ENCODE measurements around the gene OPN3.

OPN3 gene

DNA sequence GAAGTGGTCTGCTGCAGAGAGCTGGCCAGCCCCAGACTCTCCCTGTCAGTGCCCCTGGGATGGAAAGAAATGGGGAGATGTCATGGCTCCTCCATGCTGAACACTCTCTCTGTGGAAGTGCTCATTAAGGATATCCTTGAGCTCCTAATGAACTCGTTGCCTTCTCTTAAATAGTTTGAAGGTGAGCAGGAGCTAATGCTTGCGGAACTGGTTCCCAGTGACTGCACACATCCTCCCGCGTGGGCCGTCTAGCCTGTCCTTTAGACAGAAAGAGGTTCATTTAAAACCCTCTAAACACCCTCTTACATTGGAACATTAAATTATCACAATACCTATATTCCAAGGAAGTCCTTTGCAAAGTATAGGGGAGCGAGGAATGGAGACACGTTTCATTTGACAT lies 6.0 kb upstream of the OPN3 start:
- DNase-seq: no peak

DNA sequence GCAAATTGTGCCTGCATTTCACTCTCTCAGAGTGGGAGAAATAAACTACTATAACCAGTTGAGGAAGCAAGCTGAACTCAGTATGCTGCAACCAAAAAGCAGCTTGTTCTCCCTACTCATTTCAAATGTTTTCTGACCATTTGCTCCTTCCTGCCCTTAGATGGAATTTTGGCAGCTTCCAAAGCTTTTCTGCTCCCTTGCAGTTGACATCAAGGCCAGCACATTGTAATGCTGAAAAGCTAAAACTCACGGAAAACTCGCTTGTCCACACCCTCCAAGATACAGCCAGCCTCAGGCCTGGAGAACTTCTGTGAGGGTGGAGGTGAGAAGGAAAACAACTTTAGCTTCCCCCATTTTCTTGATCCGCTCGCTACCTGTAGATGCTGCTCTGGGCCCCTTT lies 5.0 kb upstream of the OPN3 start:
- no peak for DNase-seq

DNA sequence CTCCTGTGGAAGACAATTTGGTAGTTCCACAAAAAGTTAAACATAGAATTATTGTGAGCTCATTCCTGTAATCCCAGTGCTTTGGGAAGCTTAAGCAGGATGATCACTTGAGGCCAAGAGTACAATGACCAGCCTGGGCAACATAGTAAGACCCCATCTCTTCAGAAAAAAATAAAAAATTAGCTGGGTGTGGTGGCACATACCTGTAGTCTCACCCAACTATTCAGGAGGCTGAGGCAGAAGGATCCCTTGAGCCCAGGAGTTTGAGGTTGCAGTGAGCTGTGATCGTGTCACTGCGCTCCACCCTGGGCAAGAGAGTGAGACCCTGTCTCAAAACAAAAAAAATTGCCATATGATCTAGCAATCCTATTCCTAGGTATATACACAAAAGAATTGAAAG lies 4.1 kb upstream of the OPN3 start:
- DNase-seq: no peak

DNA sequence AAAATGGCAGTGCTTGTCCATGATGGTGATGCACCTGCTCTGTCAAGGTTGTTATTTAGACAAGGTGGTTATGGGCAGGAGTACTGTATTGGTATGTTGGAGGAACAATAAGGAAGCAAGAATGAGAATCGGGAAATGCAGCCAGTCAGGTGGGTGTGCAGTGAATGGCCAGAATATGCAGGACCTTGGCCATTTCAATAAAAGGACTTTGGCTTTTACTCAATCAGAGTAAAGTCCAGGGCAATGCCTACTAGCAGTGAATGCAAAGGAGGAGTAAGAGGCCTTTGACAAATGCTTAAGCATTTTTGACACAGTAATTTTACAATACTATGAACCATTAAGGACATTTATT lies 2.4 kb upstream of the OPN3 start:
- no peak for DNase-seq

DNA sequence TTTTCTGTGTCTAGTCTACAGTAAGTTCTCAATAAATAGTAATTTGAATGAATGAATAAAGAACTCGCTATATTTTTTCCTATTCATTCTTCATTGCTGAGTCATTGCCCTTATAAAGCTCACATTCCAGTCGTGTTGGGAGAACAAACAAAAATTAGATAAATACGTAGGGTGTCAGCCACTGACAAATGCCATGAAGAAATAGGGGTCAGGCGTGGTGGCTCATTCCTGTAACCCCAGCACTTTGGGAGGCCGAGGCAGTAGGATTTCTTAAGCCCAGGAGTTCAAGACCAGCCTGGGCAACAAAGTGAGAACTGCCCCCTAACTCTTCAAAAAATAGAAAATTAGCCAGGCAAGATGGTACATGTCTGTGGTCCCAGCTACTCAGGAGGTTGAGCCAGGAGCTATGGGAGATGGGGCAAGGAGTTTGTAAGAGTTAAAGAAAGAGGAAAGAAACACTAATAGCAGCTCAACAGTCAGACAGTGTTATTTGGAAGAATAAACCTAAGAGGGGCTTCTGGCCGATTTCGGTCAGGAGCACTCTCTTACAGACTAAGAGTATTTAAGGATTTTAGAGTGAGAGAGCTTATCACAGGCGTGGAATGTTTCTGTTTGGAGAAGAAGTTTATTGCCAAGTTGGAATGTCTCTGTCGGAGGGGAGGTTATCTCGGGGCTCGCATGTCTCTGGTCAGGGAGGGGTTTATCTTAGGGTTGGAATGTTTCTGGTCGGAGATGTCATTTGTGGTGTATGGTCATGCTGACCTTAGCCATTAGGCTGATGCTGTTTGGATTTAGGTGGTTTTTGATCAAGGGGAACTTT lies 1.8 kb upstream of the OPN3 start:
- DNase-seq: no peak

DNA sequence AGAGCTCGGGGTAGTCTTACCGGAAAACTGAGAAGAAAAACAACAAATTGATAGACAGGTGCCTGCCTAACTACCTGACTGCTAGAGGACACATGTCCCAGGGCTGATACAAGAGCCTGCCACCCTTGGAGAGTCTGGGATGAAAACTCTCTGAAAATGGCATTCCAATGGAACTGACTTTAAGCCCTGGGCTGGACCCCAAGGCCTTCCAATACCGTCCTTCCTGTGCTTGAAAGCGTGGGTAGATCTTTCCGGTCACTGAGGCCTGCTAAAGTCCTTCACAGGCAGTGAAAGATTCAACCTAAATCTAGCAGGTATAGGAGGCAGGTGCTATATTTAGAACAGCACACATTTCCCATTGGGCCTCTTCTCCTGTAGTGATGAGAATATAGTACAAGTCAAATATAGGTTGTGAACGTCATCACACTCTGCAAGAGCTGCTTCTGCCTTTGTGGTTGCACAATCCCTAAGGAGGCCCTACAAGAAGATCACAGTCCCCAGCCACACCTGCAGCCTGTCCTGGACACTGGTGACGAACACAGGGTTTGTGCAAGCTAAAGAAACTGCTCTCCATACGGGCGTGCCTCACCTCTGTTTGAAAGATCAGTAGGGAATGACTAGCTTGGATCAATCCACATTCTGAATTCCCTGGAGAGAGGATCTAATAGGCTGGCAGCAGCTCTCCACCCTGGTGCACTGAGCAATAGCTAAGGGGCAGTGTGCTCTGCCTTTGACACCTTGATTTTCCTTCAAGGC lies 876 bp upstream of the OPN3 start:
- peak in 1 of 56 donors; percentile 6 for DNase-seq

DNA sequence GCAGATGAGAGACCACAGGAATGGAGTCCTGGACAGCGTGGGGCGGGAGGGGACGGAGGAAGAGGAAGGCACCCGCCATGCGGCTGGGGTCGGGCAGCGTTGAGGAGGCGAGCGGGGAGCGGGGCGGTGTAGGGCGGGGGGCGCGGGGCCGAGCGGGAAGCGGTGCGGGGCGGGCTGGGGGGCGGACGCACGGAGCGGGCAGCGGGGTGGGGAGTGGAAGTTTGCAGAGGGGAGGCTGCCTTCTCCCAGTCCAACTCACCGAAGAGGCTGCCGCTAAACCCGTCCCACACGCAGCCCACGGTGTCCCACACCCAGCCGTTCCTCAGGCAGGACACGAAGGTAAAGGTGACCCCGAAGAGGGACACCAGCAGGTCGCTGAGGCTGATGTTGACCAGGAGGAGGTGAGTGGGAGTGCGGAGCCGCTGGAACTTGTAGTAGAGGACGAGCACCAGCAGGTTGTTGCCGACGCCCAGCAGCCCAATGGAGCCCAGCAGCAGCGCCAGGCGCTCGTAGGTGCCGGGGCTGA lies 483 bp downstream of the OPN3 start:
- peak in 22 of 56 donors; percentile 13 to 60 (median 36) for DNase-seq

DNA sequence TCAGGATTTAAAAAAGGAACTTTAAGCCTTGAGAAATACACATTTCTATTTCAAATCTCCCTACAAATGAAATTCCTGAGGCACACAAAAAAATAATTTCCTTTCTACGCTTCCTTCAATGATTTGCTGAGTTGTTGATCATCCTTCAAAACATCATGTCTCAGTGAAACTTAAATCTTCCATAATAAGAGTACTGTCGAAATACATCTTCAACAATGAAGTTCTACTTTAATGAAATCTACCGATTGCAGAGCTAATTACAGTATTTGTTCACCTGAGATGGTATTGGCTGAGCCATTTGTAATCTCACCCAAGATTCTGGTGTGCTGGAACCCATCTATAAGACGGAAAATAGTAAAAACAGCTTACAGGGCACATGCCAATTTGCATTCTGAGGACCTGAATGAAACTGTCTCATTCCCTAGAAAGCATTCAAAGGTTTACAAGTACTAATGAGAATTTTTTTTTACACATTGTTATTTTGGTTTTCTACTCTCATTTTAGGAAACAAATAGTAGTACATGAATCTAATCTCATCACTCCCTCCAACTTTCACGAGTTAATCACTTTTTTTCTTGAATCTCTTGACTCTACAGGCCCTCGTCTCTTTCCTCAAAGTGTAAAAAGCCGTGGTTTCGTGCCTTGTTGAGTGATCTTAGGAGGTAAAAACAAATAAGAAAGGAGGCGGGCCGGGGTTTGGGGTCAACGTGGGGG lies 1.1 kb downstream of the OPN3 start:
- no peak for DNase-seq

DNA sequence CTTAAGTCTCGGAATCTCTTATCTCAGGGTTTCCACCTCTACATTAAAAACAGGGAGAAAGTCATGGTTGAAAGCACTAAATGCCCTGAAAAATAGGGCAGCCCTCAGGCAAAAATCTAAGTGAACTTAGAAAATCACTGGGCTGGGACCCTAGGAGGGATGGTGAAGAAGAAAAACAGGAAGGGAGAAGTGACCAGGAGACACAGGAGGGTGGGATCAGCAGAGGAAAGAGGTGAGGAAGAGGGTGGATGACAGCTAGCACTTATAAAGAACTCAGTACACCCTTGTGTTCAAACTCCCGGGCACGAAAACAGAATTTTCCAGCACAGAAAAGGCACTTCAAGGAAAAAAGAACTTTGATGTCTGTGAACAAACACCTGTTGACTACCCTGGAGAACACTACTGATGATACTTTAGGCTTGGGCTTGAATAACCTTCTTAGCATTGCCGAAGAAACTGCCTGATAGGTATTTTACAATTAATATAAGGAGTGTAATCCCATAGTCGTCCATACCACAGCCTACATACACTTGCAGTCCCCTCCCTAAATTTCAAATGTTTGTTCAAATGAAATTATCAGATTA lies 2.0 kb downstream of the OPN3 start:
- DNase-seq: no peak

DNA sequence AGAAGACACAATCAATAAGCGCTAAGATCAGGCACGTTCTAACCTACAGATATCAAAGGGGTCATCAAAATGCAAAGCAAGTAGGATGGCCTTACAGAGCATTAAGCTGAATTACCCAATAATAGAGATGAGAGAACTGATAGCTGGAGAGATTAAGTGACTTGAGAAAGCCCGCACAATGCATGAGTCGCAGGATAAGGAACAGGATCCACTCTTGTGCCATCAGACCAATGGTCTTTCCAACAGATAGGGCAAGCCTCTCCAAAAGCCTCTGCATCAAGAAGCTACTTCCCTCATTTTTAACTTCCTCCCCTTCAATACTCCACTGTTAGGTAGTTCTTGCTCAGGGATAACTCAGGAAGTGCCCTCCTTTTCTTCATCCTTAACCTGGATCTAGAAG lies 2.6 kb downstream of the OPN3 start:
- DNase-seq: no peak

DNA sequence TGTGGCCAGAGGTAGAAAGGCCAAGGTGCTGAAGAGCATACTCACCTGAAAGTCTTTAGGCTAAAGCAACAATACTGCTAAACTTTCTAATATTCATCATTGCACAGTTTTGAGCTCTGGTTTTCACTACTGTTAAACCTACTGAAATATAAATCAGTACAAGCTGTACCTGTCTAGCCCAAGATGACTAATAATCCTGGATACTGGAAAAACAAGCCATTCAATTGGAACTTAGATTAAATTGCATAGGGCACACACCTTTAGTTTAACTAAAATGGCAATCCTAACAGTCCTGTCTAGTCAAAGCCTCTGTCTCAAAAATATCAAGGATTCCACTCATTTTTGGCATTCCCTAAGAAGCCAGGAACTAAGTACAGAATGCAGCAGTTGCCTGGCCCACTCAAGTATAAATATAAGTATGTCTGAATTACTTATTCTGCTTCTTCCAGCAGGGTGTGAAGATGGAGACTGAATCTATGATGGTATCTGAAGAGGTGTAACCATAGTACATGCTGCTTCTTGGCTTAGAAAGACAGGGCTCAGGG lies 3.1 kb downstream of the OPN3 start:
- DNase-seq: no peak

DNA sequence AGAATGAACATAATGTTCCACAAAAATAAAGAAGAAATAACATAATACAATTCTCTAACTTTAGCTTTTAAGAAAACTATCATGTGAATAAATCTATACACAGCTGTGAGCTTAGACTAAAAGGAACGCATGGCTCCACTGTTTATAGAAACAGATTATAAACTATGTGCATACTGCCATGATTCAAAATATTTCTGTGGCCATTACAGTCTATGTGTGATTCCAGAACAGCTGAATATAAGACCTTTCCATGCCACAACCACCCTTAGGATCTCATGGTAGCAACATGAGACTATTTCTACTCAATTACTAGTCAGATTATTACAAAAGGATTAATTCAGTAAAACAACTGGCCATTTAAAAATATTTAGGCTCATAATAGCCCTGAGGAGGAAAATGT lies 3.9 kb downstream of the OPN3 start:
- no peak for DNase-seq

DNA sequence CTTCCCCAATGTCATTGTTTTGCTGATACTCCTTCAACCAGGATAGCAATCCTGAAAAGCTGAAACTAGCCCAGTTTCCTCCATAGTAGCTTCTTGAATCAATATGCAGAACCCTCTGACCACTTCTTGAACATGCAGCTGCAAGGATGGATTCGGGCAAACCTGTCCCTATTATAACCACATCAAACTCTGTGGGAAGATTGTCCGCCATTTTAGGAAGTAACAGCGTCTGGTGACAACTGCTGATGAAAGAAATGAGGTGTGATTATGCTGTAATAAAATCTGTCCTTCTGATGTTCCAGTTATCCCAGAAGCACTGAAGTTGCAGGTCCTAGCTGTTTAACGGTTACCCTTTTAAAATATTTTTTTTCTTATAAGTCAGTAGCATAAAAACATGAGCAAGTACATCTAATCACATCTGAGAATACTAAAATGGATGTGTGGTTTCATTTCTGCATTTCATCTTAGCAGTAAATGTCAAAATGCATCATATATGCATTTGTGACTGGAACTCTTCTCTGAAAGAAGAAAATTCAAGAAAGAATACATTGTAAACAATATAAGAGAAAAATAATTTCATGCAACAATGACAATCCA lies 4.5 kb downstream of the OPN3 start:
- DNase-seq: no peak

DNA sequence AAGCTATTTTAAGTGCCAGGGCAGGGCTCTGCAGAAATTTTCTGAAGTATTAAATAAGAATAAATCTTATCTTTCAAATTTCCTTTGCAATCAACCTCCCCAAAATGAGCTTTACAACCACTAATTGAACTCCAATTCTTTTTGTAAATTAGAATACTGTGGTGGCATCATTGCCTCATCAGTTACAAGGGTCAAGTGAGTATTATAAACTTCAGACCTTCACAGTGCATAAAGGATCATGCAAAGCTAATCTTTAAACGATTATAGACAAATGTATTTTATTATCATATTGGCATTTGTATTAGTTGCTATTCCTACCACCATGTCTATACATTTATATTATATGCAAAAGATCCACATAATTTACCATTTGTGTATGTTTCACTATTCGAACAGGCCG lies 7.2 kb downstream of the OPN3 start:
- no peak for DNase-seq

DNA sequence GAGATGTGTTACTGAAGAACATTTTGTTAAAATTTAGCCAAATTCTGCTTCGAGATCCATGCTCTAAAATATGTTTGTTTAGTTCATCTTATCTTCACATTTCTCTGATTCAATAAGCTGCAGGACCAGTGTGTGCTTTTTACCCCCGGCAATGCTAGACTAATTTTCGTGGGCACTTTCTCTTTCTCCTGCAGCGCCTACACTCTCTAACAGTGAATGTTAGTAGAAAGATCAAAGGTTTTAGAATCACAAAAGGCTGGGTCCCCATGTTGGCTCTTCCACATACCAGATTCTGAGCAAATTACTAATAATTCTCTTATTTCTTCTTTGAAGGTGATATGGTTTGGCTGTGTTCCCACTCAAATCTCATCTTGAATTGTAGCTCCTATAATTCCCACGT lies 8.5 kb downstream of the OPN3 start:
- DNase-seq: no peak

DNA sequence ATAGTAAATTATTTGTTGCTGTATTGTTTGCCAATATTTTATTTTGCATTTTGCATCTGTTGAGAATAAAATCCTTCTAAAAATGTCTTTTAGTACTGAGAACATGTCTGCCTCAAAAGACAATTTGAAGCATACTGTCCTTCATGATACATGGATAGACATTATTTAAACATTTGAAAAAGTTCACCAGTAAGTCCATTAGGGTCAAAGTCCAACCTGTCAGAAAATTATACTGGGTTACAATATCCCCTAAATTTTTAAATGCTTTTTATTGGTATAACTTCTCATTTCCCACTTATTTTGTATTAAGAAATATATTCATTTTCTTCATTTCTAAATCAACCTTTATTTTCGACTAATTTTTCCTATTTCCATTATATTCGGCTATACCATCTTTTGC lies 9.3 kb downstream of the OPN3 start:
- DNase-seq: no peak

DNA sequence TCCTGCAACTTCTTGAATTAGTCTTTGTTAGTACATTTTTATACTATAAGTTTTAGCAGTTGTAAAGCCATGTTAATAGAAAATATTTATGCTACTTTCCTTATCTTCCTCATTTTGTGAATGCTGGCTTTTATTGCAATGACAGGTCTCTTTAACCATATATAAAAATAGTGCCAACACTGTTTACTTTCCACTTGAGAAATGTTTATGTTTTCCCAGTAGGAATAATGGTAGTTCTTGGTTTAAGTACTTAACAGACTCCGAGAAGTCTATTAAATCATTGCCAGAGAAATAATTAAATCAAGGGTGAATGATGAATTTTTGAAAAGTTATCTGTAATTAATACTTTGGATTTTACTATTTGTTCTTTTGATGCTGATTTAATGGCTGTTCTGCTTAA lies 9.7 kb downstream of the OPN3 start:
- no peak for DNase-seq

DNA sequence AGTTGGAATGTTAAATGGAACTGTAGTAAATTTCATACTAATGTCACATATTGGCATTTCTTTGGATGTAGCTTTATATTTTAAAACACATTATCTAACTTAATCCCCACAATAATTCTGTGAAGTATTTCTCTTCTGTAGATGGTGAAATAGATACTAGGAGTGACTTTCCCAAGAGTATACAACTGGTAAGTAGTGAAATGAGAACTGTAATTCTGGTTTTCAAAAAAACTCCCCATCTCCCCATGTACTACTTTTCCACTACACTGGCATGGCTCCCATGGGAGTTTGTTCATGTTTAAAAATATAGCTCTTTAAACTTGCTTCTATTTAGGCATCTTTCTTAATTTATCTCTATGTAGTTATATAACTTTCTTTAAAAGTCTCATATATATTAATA lies 10.2 kb downstream of the OPN3 start:
- no peak for DNase-seq

DNA sequence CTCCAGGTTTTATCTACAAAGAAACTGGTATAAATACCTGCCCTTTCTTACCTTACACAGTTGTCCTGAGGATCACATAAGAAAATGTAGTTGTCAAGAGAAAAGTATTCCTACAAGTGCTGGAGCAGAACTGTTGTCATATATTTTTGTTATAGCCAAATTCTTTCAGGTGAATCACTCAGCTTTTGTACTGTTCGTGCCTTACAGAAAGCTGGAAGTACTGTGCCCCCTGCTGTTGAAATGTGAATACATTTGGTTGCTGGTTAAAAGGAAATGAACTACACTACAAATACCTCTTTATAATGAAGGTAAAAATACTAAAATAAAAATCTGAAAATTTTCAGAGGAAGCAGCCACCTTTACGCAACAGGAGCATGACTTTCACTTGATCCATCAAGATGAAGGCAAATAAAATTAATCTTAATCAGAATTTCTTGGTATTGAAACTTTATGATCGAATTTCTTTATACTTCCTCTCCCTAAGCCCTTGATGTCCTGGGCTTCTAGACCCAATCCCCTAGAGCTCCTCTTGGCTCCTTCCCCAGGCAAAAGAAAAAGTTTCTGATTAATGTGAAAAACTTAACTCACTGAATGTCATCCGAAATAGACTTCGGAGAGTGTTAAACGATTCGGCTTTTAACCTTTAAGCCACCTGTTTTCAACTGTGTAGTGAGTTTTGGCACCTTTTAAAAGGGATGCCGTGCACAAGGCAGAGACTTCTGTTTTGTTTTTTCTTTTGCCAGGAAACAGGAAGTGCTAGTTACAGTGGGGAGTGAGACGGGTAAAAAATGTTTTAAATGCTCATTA lies 12.5 kb downstream of the OPN3 start:
- peak in 4 of 56 donors; percentile 2 to 14 (median 6) for DNase-seq

DNA sequence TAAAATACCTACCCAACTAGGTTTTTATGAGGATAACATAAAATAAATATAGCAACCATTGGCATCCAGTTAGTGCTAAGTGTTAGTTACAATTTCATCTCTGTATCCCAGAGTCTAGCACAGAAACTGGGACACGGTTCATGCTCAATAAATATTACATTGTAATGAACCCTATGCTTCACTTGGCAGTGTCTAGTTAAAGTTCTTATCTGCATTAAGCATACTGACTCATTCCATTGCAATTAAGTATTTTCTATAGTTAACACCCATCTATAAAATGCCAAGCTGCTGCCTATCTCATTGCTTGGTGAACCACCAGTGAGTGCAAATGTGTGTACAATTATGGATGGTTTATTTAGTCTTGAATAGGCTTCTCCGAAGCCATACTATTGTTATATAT lies 15.2 kb downstream of the OPN3 start:
- DNase-seq: no peak
